NCI-H748 treated with DMSO at 0.1 percent for 48 hours (cell line): ENCODE measurements around the gene CAPSL.
A peak's percentile ranks its signal among the peaks of the same experiment; 100 is the strongest.
"Not testable (repeated sequence)": the region's sequence is repeated elsewhere in the genome, so short reads cannot be mapped to it uniquely, and the experiment has no call there.

ENCODE experiments used
- DNase-seq: peaks from one replicate; lab custom pipeline; 2025; lab: John Stamatoyannopoulos, UW

CAPSL gene

DNA sequence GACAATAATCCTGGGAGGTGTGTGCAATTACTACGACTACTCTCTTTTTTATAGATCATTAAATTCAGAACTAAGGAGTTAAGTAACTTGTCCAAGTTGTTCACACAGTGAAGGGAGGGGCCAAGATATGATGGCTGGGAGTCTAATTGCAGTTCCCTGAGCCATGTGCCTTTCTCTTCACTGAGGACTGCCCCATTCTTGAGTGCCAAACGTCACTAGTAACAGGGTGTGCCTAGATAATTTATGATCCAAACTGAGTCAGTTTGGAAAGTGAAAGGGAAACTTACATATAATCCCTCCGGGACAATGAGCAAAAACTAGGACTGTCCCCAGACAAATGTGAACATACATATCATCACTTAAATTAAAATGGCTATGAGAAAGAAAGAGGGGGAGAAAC lies 61.5 kb downstream of the CAPSL start:
- DNase-seq = no peak

DNA sequence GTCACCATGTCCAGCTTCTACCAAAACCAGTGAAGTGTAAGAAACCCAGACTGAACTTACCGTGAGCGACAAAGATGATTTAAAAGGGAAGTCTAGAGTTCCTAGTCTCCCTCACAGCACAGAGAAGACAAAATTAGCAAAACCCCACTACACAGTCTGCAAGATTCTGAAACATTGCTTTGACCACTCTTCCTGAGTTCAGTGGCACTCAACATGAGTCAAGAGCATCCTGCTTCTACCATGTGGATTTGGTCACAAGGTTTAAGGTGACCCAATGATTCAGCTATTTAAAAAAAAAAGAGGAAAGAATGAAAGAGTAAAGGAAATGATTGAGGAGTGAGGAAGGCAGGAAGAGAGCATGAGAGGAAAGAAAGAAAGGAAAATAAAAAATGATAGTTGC lies 62.0 kb downstream of the CAPSL start:
- no peak for DNase-seq

DNA sequence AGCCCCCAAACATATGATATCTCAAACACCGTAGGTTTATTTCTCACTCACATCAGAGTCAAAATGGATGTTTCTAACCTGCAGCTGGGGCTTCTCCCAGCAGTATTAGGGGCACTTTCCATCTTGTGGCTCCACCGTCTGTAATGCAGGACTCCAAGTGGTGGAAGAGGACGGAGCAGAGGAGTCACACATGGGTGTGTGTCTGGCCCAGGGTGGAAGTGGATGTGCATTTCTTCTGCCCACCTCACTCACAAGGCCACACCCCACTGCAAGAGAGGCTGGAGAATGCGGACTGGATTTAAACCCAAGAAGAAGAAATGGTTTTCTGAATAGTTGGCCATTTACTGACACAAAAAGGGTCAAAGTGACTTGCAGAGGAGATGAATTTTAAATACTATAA lies 67.8 kb downstream of the CAPSL start:
- DNase-seq = no peak

DNA sequence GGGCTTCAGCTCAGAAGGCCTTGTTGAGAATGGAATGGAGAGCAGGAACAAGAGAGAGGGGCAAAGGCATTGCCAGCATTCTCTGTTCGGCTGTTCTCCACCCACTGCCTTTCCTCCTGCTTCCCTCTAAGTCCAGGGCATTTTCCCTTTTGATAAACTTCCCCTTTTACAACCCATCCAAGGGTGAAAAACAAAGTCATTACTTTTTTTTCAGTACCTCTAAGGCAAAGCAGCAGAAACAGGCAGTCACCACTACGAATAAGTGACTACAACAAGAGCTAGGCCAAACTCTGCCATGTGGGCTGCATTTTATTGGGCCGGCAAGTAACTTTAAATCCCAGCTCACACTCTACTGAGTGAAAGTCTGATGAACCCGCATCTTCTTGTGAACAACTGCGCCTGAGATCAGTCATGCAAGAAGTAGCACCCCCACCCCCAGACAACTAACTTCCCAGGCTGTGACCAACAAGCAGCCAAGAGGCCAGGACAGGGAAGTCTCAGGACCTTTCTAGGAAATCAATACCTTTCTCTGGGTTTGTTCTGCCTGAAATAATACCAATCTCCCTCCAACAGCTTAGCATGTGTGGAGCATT lies 68.6 kb downstream of the CAPSL start:
- no peak for DNase-seq

DNA sequence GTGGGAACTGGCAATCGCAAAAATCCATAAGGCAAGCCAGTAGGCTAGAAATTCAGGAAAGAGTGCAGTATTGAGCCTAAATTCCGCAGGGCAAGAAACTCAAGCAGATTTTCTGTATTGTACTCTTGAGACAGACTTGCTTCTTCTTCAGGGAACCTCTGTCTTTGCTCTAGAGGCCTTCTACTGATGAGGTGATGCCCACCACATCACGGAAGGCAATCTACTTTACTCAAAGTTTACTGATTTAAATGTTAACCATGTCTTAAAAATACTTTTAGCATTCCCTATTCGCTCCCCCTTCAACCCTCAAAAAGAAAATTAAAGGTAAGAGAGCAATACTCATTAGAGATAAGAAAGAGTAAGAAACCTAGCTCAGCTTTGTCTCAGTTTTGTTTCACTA lies 70.4 kb downstream of the CAPSL start:
- no peak for DNase-seq

DNA sequence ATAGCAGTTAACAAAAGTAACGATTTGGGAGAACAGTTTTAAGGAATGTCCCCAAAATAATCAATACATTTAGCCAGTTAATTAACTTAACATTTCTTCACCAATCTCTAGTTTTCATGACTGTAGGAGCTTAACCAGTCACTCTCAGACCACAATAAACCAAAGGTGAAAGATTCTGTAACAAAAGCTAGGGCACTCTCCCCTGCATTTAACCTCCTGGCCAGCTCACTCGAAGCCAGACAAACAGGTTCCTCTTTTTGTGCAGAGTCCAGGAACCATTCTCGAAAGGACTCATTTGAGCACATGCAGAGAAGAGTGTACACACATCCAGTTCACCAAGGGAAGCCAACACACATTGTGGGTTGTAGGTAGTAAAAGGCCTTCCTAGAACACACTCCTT lies 75.3 kb downstream of the CAPSL start:
- no peak for DNase-seq

DNA sequence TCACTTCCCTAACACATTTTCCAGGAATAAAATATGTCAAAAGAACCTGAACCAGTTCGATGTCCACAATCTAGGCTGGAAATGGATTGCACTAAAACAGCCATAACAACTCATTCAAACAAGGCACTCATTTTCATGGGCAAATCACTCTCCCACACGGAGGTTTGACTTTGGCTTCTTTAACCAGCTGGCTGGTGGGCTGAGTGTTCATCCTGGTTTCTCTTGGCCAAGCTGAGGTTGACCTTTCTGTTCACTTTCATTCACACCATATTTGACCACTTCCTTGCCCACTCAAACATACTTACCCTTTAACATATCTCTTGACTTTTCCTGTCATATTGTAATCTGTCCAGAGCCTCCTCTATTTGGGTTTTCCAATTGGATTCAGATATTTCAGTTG lies 76.3 kb downstream of the CAPSL start:
- no peak for DNase-seq

DNA sequence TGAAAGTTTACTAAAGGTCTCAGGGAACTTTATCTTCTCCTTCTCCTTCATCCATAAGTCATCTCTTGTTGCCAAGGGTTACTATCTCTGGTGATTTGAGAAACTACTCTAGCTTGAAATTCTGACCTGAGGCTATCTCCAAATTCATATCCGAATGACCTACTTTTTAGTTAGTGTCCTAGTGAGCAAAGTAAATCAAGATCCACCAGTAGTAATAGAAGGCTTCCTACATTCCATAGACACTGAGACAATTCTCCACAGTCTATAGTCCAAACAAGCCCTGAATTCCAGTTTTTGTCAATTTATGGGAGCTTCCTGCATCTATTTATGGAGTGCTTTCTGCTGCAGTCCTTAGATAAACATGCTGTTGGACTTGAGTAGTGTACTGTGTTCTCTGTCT lies 76.7 kb downstream of the CAPSL start:
- no peak for DNase-seq

DNA sequence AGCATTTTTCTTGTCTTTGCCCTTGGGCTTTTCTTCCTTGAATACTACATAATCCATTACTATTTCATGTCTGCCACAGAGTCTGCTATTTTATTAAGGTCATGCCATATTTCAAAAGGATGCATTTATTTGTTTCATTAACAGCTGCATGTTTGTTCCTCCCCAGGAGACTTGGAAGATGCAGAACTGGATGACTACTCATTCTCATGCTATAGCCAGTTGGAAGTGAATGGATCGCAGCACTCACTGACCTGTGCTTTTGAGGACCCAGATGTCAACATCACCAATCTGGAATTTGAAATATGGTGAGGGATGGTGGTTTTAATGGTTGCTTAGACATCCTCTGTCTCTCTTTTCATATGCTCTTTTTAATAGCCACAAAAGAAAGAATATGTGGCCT lies 77.7 kb downstream of the CAPSL start:
- DNase-seq = no peak

DNA sequence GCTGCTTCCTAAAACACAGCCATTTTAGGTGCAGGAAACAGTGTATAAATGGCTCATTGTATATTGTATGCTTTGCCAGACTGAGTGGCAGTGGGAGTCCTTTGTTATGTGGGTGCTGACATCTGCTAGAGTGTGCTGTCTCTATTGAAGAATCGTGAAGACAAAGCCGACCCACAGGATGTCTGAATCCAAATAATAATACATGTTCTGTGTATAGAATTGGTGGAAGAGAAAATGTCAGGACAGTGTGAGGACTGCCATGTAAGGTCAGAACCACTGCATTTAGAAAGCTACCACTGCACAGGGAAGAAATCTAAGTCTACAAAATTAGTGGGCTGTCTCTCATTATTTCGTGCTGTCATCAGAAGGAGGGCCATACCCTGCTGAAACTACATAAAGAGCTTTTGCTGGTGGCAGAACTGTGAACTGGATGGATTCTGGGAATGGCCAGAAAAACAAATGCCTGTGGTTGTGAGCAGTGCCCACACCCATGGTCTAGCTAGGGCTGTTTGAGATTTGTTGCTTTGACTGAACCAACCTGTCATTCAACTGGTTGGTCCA lies 79.2 kb downstream of the CAPSL start:
- DNase-seq = peak; percentile 92

DNA sequence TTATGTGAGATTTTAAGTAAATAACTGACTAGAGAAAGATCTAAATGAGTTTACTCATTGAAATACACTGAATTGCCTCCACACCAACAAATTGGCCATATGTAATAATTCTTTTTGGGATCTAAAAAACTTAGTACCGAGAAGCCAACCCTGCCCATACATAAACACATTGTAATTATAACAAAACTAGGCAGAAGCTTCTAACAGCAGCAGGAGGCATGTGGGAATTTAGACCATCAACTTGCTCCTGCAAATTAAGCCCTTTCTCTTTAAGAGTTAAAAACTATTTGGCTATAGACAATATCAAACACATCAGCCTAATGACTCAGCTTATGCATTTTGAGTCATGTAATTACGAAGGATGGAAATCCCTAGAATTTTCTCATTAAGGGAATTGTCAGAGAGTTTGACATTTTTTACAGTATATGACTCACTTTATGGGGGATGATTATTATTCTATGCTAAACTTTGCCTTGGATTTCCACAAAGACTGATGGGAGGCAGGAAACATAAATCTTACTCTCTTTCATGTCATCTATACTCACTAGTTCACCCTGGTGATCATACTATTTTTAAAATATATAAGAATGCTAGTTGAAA lies 80.7 kb downstream of the CAPSL start:
- DNase-seq = no peak

DNA sequence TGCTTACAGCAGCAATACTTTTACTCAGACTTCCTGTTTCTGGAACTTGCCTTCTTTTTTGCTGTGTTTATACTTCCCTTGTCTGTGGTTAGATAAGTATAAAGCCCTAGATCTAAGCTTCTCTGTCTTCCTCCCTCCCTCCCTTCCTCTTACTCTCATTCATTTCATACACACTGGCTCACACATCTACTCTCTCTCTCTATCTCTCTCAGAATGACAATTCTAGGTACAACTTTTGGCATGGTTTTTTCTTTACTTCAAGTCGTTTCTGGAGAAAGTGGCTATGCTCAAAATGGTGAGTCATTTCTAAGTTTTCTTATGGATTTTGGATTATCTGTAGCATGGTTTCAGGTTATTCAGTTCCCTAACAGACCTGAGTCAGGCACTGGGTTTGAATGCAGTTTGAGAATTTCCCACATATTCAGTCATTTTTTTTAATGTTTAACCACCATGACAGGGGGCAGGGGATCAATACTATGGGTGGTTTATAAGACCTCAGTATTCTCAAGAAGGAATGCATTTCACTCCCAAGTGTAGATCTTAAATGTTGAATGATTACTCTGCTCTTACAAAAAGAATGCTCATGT lies 81.6 kb downstream of the CAPSL start, which contains the start of gene IL7R:
IL7R (plus strand) TSS at position 127 of the 587 bp plus-strand sequence; CDS start at position 214, 87 bp downstream.
- no peak for DNase-seq

DNA sequence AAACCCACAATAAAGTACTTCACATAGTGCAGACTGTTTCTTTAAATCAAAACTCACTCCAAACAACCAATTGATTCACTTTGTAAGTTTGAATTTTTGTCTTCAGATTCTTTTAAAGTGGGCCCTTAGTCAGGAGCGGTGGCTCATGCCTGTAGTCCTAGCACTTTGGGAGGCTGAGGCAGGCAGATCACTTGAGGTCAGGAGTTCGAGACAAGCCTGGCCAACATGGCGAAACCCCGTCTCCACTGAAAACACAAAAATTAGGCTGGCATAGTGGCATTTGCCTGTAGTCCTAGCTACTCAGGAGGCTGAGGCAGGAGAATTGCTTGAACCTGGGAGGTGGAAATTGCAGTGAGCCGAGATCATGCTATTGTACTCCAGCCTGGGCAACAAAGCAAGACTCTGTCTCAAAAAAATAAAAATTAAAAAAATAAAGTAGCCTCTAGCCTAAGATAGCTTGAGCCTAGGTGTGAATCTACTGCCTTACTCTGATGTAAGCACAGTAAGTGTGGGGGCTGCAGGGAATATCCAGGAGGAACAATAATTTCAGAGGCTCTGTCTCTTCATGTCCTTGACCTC lies 82.1 kb downstream of the CAPSL start:
- DNase-seq = not testable (repeated sequence)

DNA sequence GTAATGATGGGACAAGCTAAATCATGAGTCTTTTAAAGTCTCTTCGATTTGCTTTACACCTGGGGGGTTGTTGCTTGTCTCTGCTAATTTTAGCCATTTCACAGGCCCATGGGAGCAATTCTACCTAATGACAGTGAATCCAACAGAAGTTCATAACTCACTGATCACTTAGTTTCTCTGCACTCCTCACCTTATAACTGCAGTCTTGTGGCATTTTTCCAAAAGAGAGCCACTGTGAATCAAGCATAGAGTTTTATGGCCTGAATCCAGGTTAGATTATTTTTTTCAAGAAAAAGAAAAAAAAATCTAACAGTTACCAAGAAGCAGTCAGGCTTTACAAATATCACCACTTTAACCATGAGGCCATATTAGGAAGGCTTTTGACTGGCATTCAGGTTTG lies 83.2 kb downstream of the CAPSL start:
- DNase-seq = no peak
